Right ventricle myocardium superior (tissue), 1 donor: ENCODE measurements around the gene AZU1. TPM values are rescaled to one million over a fixed set of nuclear protein-coding genes. Genes with fewer than 3 reads are reported as not detected.

ENCODE experiments used
- ATAC-seq: fragments of 200-7000 bp; cut with Tn5 transposase; one replicate; pipeline ENCODE4 v1.9.1; 2020; ENCODE audit warnings: mild to moderate bottlenecking; ENCODE audit not compliant: poor library complexity
- DNase-seq: peaks from one replicate; pipeline ENCODE4 v3.0.0-alpha.2; 2020
- intact Hi-C: fragments of 100-400 bp; cut with DNase I; formaldehyde crosslinking; loops from one replicate; pipeline ENCODE4 v1.11.2; 2022
- total RNA-seq: library from RNA; stranded (reverse); fragmentation: NEBNext Ultra II Directional; extraction: Animal tissue kit (Norgen Biotek cat#: 25700); gene quantifications from one replicate; pipeline ENCODE4 v1.2.1, GENCODE V29; 2021
- donor health status: DM: no; HTN: yes; CAD: no; lungs with severe emphysema.

Gene AZU1
- total RNA-seq, 1 donor from 2014 or later = not detected

DNA sequence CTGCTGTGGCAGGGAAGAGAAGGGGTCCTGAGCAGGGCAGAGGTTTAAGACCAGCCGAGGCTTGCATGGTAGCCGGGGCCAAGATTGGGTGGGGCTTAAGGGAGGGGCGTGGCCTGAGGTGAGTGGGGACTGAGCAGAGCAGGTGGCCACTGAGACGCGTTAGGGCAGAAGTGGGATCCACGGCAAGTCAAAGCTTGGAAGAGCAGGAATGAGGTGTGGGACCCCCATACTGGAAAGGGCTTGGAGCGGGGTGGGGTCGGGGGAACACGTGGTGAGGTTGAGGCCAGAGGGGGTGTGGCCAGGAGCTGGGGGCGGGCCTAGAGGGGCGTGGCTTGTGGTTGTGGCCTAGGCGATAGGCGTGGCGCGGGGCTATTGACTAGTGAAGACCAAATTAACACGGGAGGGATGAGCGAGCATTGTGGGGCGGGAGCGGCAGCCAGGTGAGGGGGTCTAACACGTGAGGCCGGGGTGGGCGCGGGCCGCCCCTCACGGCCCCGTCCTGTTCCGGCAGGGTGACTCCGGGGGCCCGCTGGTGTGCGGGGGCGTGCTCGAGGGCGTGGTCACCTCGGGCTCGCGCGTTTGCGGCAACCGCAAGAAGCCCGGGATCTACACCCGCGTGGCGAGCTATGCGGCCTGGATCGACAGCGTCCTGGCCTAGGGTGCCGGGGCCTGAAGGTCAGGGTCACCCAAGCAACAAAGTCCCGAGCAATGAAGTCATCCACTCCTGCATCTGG, 35.1 kb downstream of the AZU1 start:
- ATAC-seq = no peak
- intact Hi-C loops = loop anchor here (10.0 kb wide), 1 partner anchor 88 kb away; no protein-coding TSS in a partner anchor
- DNase-seq = peak; percentile 80

DNA sequence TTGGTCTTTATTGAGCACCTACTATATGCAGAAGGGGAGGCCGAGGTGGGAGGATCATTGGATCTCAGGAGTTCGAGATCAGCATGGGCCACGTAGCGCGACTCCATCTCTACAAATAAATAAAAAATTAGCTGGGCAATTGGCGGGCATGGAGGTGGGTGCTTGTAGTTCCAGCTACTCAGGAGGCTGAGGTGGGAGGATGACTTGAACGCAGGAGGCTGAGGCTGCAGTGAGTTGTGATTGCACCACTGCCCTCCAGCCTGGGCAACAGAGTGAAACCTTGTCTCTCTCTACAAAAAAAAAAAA, 35.6 kb downstream of the AZU1 start:
- ATAC-seq = no peak
- DNase-seq = no peak
- intact Hi-C loops = loop anchor here (10.0 kb wide), 1 partner anchor 88 kb away; no protein-coding TSS in a partner anchor

DNA sequence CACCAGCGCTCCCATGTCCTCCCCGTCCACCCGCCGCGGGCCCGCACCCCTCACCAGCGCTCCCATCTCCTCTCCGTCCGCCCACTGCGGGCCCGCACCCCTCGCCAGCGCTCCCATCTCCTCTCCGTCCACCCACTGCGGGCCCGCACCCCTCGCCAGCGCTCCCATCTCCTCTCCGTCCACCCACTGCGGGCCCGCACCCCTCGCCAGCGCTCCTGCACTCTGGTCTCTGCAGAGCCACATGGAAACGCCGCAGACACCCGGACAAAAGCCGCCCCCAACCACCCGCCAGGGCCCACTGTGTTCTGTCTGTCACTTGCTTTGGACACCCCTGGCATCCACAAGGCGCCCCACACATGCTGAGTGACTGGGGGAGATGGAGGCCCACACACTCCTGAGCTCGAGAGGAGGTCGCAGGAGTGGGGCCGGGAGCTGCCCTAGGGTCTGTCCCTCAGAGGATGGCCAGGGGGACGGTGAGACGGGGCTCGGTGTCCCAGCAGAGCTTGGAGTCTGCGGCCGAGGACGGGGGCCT, 39.2 kb downstream of the AZU1 start:
- DNase-seq = no peak

DNA sequence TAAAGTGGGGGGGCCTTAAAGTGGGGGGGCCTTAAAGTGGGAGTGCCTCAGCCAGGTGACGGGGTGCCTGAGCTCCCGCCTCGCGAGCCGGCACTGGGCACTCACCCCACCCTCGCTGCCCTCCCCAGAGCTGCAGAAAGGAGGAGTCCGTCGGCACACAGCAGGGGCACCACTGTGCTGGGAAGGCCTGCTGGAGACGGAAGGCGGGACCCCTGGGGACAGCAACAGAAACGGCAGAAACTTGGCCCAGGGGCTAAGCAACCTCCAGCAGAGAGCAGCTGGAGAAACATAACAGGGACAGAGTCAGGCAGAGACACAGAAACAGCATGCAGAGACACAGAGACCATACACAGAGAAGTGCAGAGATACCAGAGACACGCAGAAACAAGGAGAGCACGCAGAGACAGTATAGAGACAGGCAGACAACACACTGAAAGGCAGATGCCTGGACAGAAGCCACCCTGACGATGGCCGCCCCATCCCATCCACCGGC, 39.7 kb downstream of the AZU1 start:
- DNase-seq (no peak), ATAC-seq (no peak)
- intact Hi-C loops = loop anchor here (10.0 kb wide), 1 partner anchor 93 kb away; no protein-coding TSS in a partner anchor

More for the DNA sequence above, 39.2 kb downstream of the AZU1 start:
- intact Hi-C loops = loop anchor here (10.0 kb wide), 1 partner anchor 92 kb away; no protein-coding TSS in a partner anchor
- ATAC-seq = no peak

DNA sequence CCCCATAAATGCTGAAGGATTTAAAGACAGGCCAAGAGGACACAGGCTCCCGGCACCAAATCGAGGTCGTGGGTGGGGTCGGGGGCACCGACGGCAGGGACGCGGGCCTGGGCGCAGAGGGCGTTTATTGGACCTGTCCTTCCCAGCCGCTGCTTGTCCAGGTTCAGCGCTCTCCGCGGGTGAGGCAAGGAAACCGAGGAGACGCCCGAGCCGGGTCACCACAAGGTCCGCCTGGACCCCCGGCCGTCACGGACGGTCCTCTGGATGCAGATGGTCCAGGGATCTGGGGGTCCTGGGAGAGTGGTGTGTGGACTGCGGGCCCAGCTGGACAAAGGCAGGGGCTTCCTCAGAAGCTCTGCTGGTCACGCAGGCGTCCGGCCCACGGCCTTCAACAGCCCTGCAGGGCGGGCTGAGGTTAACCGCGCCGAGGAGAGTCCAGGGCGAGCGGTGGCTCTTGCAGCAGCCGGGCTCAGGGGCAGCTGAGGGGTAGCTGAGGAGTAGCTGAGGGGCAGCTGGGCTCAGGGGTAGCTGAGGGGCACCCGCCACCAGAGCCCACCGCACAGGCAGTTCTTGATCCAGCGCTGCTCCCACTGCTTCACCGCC, 40.3 kb downstream of the AZU1 start:
- ATAC-seq (no peak), DNase-seq (no peak)
- intact Hi-C loops = loop anchor here (10.0 kb wide), 1 partner anchor 93 kb away; no protein-coding TSS in a partner anchor

DNA sequence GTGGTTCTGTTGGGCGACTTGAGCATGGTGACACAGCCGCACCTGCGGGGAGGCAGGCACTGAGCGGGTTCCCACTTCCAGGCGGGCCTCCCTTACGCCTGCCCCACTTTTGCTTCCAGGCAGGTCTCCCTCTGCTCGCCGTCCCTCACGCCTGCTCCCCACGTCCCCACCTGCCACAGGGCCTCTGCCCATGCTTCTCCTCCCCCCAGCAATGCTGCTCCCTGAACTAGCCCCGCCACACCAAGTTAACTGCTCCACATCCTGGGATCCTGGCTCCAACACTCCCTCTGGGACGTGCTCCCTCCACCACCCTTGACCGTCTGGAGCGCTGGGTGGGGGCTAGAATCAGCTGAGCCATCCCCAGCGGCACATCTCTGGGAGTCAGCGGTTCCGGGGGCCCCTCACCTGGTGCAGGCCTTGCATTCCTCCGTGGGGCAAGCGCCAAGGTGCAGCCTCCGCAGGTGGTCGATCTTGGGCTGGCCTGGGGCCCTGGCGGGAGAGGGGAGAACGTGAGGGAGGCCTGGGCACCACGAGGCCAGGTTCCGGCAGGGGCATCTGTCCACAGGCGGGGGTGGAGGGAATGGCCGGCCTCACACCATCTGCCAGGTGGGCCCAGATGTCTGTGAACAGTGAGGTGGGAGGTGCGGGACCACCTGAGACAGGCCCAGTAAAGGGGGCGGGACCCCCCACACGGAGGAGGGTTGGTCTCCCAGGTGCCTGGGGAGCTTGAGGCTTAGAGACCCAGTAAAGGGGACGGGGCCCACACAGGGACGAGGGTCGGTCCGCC, 41.0 kb downstream of the AZU1 start:
- ATAC-seq = peak; percentile 0
- intact Hi-C loops = loop anchor here (10.0 kb wide), 1 partner anchor 94 kb away; no protein-coding TSS in a partner anchor
- DNase-seq = no peak

DNA sequence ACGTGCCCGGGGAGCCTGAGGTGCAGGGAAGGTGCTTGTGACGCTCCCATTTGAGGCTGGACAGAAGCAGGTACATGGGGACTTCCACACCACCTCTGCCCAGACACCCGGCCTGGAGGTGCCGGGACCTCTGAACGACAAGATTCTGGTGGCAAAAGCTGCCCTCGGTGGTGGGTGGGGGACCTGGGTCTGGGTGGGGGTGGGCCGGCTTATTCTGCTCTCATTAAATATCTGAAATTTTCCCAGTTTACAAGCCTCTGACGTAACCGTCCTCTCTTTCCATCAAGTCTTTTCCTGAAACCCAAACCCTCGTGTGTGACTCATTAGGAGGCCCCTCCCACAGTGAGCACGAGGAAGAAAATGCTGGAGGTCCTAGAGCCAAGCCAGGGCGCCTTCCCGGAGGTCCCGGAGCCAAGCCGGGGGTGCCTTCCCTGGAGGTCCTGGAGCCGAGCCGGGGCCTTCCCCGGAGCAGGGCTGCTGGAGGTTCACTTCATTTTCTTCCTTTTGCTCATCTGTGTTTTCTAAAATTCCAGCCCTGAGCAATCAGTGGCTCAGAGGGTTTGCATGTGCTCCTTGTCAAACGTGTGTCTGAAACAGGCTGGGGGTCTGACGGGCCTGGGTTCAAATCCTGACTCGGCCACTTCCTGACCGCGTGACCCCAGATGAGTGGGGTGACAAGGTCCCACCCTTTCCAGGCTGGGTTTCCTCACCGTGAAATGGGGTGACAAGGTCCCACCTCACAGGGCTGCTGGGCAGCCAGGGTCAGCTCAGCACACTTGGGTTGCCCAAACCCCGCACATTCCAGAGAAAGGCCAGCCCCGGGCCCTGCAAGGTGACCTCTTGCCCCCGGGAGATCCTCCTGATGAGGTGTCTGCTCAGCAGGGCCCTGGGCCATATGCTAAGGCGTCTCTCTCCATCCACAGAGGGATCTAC, 41.9 kb downstream of the AZU1 start:
- DNase-seq = peak; percentile 72
- intact Hi-C loops = loop anchor here (10.0 kb wide), 1 partner anchor 95 kb away; no protein-coding TSS in a partner anchor
- ATAC-seq = peak; percentile 19

DNA sequence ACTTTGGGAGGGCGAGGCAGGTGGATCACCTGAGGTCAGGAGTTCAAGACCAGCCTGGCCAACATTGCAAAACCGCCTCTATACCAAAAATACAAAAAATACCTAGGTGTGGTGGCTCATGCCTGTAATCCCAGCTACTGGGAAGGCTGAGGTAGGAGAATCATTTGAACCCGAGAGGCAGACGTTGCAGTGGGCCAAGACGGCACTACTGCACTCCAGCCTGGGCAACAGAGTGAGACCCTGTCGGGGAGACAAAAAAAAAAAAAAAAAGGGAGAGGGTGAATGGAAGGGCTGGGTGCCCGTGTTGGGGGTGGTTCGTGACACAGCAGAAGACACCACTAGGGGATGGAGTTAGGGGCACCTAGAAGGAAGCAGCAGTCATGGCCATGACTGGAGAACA, 42.7 kb downstream of the AZU1 start:
- no peak for ATAC-seq
- intact Hi-C loops = no loop called here

DNA sequence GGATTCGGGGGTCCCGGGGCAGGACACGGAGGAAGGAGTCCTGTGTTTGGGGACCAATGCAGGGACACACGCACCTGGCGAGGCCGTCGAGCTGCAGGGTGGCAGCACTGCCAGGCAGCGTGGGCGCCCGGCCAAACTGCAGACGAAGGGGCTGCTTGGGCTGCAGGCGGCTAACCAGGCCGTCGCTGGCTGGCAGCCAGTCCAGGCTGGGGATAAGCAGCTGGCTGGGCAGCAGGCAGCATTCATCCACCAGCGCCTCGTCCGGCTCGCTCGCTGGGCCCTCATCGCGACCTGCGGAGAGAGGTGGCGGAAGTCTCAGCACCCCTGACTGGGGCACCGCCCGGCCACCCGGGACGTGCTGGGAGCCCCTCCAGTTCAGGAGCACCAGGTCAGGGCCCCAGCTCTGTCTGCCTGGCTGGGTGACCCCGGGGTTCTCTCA, 43.3 kb downstream of the AZU1 start:
- DNase-seq (peak; percentile 85), ATAC-seq (peak; percentile 35)
- intact Hi-C loops = no loop called here

More for the DNA sequence above, 42.7 kb downstream of the AZU1 start:
- no peak for DNase-seq

DNA sequence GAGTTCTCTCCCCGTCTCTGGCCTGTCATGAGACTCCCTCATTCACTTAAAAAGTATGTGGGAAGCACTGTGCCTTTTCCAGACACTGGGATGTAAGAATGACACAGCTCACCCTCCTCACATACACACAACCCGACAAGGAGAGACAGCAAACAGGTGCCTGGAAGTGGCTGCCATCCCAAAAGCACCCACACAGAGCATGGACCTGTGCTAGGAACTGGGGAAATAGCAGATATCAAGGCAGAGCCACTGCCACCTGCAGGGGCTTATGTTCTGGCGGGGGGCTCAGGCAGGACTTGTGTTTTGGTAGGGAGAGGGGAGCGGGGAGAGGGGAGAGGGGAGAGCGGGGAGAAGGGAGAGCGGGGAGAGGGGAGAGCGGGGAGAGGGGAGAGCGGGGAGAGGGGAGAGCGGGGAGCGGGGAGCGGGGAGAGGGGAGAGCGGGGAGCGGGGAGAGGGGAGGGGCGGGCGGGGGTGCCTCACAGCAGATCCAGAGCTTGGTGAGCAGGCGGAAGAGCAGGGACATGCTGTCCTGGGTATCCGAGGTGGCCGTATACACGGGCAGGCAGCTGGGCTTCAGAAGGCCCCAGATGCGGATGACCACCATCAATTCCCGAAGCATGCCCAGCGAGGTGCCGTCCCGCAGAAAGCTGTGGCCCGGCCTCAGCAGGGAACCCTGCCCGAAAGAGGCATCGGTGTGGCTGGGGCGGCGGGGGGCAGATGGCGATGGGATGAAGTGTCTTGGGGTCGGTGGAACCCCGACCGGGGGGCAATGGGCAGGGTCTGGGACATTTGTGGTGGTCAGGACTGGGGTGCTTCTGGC, 44.0 kb downstream of the AZU1 start:
- no peak for DNase-seq
- ATAC-seq = no peak
- intact Hi-C loops = no loop called here

DNA sequence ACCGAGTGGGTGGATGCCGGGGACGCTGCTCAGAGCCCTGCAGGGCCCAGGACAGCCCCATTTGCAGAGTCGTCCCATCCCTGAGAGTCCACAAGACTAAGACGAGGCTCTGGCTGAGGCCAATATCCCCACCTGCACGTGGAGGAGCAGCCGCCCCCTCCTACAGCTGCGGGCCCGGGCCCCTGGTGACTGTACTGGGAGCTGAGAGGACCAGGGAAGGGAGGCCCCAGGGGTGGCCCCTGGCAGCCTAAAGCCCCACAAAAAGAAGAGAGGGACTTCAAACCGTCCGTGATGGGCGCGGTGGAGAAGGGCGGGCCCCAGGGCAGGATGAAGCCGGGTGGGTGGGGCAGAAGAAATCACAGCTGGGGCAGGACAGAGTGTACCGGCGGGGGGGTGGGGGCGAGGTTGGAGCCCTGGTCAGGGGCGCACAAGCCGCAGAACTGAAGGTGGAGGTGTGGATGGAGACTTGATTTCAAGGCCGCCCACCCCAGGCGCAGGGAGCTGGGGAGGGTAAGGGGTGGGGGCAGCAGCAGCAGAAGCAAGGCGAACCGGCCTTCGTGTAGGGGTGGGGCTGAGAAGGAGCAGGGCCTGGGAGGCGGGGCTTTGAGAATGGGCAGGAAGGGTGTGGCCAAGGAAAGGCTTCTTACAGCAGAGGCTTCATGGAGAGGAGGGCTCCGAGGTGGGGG, 44.8 kb downstream of the AZU1 start:
- ATAC-seq (peak; percentile 36), DNase-seq (peak; percentile 87)
- intact Hi-C loops = no loop called here

DNA sequence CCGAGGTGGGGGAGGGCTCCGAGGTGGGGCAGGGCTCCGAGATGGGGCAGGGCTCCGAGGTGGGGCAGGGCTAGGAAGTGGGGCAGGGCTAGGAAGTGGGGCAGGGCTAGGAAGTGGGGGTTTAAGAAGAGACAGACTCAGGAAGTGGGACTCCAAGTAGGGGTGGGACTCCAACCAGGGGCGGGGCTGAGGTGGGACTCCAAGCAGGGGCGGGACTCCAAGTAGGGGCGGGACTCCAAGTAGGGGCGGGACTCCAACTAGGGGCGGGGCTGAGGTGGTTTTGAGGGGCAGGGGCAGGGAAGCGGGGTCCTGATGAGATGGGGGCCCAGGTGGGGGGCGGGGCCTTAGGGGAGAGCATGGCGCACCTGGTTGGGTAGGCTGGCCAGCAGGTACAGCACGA, 45.4 kb downstream of the AZU1 start:
- DNase-seq (peak; percentile 68), ATAC-seq (no peak)
- intact Hi-C loops = no loop called here

DNA sequence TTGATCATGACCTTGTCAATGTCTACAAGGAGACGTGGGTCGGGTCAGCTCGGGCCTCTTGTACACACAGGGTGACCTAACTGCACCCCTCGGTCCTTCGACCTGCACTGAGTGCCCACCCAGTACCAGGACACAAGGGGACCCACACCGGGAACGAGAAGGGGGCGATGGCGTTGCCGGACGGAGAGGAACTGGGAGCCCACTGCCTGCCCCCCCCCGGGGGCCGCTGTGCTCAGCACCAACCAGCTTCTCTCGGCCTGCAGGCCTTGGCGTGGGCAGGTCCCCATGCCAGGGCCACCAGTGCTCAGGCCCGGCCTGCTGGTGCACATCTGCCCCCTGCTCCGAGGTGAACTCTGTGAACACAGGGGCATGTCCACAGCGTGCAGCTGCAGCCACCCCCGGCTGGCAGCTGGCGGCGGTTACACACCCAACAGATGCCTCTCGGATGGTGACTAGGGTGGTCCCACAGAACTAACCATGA, 46.0 kb downstream of the AZU1 start:
- no peak for DNase-seq
- ATAC-seq = no peak
- intact Hi-C loops = no loop called here

DNA sequence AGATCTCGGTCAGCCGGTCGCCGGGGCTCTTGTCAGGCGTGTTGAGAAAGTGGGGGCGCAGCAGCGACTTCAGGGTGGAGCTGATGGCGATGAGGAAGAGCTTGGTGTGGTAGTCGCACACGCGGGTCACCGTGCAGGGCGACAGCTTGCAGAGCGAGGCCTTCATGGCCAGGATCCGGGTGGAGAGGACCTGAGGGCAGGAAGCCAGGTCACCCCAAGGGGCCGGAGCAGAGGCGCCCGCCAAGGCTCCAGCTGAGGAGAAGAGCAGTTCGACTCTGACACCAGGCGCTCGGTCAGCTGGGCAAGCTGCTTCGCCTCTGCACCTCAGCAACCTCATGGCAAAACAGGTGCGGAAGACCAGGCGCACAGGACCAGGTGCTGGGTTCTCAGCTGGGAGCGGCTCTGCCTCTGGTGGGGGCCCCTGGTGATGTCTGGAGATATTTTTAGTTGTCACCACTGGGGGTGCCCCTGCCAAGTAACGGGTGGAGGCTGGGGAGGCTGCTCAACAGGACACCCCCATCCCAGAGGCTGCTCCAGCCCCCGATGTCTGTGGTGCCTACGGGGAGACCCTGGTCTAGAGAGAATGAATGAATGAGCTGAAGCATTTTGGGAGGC, 47.7 kb downstream of the AZU1 start:
- ATAC-seq (no peak), DNase-seq (no peak)
- intact Hi-C loops = no loop called here

DNA sequence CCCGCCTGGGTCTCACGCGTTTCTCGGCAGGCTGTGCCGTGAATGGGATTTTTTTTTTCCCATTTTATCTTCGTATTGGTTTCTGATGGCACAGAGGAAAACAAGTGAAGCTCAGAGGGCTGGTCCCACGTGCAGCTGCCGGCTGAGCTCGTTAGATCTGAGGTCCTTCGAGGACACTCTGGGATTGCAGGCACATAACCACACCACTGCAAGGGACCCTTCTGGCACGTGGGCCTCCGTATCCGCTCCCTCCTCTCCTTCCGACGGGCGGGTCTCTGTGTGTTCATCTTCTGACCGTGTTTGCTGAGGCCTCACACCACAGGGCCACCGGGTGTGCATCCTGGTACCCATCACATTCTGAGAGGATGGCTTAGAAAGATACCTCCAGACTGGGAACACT, 48.5 kb downstream of the AZU1 start:
- ATAC-seq (no peak), DNase-seq (no peak)
- intact Hi-C loops = no loop called here

DNA sequence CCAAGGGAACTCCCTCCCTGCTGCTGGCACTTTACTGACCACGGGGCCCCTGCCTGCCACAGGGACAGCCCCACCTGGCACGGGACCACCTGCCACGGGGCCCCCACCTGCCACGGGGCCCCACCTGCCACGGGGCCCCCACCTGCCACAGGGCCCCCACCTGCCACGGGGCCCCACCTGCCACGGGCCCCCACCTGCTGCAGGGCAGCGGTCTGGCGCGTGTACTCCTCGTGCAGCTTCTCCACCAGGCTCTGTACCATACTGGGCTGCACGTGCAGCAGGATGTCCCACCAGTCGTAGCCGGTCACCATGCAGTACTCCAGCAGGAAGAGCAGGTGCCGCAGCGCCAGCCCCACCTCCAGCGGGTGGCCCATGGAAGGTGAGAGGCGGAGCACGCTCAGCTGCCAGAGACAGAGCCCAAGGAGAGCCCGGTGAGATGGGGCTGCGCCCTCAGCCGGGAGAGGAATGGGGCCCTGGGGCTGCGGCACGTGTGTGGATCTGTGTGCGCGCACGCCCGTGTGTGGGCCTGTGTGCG, 49.2 kb downstream of the AZU1 start:
- intact Hi-C loops = no loop called here
- ATAC-seq = no peak
- DNase-seq = no peak
